Ovary (tissue), 3 donors: ENCODE measurements around the gene BRD2.

Experiments
- EP300 ChIP-seq: sonication (generic); formaldehyde crosslinking; IDR thresholded peaks from one replicate; pipeline ENCODE4 v1.6.1; 2017; ENCODE audit warnings: antibody characterized with exemption
- POLR2A ChIP-seq: fragments of 450-650 bp; IDR thresholded peaks from one replicate; pipeline ENCODE4 v1.6.1; 2017; ENCODE audit warnings: antibody characterized with exemption, mild to moderate bottlenecking, moderate library complexity
- TF ChIP-seq, protein P1 (sequence below), 3 donors: fragments of 450-650 bp in 2 of 3; fragments of 200-600 bp in 1 of 3; IDR thresholded peaks; one replicate each; pipeline versions ENCODE4 v1.5.1 to v1.8.0; 2016 to 2022; ENCODE audit warnings: antibody characterized with exemption in 3 of 3, mild to moderate bottlenecking in 1 of 3
- donor health status: DM: no; HTN: no; CAD: no.

DNA sequence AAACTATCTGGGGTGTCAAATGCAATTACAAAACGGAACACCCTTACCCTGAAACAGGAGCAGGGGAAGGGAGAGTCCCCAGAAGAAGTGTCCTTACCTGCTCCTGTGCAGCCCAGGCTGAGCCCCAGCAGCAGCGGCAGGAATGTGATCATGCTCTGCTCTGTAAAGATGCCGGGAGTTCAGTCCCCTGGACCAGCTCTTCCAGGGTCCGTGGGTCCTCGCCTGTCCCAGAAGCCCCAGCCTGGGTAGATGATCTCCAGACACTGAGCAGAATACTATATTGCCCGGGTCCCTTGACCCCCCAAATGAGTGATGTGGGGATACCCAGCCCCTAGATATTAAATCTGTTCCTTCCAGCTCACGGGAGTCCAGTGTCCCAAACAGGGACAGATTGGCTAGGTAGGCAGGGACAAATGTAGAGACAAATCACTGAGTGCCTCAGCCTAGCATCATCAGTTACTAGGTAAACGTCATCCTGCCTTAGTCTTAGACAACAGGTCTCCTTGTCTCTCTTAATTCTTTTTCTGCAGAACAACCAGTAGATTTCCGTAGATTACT lies 27.7 kb upstream of the BRD2 start, which contains the start of gene HLA-DMB:
- TF ChIP-seq, protein P1, sequence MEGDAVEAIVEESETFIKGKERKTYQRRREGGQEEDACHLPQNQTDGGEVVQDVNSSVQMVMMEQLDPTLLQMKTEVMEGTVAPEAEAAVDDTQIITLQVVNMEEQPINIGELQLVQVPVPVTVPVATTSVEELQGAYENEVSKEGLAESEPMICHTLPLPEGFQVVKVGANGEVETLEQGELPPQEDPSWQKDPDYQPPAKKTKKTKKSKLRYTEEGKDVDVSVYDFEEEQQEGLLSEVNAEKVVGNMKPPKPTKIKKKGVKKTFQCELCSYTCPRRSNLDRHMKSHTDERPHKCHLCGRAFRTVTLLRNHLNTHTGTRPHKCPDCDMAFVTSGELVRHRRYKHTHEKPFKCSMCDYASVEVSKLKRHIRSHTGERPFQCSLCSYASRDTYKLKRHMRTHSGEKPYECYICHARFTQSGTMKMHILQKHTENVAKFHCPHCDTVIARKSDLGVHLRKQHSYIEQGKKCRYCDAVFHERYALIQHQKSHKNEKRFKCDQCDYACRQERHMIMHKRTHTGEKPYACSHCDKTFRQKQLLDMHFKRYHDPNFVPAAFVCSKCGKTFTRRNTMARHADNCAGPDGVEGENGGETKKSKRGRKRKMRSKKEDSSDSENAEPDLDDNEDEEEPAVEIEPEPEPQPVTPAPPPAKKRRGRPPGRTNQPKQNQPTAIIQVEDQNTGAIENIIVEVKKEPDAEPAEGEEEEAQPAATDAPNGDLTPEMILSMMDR (IDR thresholded peaks at IDR 0.05) = no peak
- TF ChIP-seq EP300 (no peak), POLR2A (no peak)
